ENCODE results near the gene PRR15.

The PRR15 gene

DNA sequence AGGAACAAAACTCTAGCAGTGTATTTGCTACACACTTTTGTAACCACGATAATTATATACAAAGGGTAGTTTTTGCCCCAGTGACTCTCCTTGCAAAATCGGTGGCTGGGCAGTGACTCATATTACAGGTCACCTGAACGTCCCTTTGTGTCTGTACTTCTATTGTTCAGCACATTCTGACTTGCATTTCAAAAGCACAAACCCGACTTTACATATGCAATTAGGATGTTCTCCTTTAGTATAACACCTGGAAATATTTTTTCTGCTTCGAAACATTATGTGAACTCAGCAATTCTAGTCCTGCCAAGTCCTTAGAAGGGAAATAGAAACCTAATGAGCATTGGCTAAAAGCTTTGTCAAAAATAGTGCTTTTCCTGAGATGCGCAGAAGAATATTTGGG, 6.0 kb downstream of the PRR15 start:
- DNase-seq = no peak

DNA sequence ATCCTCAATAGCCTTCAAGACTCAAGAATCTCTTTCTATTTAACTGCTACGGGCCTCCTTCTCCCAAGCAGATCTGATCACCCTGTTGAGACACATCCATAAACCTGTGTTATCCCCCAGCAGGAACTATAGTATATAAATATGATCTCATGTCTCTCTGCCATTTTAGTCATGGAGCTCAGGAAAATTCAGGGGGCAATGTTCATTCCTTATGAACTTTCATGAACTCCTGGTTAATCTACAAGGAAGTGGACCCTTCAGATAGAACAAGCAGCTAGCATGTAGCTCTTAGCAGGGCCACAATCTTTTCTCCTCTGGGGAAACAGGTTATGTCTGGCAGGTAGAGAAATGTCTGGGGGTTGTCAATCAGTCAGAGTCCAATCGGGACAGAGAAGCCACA, 8.9 kb downstream of the PRR15 start:
- no peak for DNase-seq

DNA sequence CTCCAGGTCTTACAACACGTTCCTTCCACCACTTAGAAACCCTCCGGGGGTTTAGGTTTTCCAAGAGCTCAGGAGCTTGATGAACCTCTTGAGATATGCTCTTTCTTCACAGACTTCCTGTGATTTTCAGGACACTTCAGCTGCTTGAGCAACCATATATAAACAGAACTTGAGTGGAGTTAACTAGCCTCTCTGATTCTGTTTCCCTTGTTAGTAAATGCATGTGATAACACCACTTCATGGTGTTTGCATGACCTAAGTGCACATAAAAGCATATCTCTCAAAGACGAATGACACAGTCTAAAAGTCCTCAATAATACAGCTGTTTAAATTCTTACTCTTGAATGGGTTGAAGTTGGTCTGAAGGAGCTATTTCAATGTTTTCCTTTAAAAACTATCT, 9.9 kb downstream of the PRR15 start:
- DNase-seq = no peak

DNA sequence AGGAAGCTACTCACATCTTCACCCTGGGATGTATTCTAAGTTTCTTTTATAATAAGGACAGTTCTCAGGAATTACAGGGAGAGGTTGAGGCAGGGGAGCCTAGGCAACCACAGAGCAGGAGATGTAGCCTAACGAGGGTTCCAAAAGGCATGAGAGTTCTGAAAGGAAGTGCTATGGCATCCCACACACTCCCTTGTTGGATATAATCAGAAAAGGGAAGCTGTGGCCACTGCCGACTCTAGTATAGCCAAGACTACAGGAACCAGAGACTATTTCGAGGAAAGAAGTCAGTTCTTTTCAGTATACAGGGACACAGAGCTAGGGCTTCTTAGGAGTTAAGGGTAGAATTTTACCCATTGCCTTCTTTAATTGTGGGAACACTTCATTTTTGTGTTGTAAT, 11.0 kb downstream of the PRR15 start:
- DNase-seq = no peak

DNA sequence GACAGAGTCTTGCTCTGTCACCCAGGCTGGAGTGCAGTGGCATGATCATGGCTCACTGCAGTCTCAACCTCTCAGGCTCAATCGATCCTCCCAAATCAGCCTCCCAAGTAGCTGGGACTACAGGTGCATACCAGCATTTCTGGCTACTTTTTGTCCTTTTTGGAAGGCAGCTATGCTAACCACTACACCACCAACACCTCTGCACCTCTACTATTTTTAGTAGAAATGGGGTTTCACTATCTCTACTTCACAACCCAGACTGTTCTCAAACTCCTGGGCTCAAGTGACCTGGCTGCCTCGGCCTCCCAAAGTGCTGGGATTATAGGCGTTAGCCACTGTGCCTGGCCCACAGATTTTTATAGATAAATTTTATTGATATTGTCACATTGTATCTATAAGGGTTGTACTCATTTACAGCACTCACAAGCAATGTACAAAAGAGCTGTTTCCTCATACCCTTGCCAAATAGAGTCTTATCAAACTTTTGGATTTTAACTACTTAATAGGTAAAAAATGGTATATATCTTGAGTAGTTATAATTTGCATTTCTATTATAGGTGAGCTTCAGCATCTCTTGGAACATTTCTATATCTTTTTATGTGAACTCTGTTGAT, 23.7 kb downstream of the PRR15 start:
- no peak for DNase-seq

DNA sequence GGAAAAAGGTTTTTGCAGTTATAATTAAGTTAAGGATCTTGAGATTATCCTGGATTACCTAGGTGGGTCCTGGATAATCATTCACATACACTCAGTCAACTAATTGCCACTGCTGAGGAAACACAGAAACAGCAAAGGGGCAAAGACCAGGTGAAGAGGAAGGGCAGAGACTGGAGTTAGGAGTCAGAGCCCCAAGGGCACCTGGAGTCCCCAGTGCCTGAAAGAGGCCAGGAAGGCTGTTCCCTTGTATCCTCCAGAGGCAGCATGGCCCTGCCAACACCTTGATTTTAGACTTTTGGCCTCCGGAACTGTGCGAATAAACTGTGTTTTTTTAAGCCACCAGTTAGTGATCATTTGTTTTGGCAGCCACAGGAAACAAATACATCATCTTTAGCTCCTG, 24.6 kb downstream of the PRR15 start:
- DNase-seq = no peak

DNA sequence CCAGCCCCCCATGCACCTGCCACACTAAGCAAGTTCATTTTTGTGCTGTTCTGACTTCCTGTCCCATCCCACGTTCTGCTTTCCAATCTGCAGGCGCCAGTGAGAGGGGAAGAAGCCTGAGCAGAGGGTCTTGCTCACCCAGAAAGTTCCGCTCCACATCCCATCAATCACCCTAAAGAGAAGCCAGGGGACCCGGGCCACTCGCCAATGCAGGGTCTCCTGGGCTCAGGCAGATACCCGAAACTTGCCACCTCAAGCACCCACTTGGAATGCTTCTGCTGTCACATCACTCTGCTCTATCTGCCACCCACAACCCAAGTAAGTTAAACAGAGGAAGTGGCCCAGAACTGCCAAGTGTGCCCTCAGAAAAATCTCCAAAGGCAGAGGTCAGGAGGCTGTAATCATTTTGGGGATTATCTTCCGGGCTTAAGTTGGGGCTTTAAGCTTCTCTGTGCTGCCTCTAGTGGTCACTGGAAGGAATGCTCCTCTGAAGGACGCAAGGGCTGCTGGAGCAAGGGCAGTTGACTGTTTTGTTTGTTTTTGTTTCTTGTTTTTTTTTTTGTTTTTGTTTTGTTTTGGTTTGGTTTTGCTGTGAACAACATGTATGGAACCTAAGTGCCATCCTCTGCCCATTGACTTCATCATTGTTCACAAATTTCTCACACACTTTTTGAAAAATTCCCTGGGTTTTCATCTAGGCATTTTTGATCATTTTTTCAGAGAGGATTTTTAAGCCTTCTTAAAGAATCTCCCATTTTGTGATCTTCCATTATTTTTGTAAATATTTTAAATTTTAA, 25.5 kb downstream of the PRR15 start:
- peak in 2 of 56 donors; percentile 7 to 10 for DNase-seq

DNA sequence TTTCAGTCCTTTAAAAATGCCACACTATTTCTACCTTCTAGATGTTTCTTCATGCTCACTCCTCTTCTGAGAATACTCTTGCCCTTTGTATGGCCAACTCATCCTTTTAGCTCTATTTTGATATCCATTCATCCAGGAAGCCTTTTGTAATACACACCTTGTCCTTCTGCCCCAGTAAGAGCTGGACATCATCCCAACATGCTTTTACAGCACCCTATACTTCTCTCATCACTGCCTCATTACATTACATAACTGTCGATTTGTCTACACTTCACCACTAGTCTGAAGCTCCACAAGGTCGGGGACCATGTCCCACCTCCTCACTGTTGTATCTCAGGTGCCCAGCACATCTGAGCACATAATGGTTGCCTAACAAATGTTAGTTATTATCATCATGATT, 29.2 kb downstream of the PRR15 start:
- no peak for DNase-seq

DNA sequence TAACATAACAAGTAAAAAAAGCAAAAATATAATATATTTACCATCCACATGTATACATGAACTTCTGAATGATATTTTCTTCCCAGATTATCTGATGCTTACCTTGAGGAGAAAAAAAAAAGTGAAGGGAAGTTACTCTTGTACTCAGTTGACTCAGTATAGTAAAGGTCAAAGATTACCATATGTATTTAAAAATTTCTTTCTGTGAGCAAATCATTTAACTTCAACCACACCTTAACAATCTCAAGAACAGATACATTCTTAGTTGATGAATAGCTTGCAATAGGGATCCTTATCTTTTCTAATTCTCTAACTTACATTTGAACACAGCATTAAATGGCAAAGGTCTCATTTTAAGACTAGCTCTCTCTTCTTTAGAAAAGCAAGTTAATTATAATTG, 29.8 kb downstream of the PRR15 start:
- no peak for DNase-seq

DNA sequence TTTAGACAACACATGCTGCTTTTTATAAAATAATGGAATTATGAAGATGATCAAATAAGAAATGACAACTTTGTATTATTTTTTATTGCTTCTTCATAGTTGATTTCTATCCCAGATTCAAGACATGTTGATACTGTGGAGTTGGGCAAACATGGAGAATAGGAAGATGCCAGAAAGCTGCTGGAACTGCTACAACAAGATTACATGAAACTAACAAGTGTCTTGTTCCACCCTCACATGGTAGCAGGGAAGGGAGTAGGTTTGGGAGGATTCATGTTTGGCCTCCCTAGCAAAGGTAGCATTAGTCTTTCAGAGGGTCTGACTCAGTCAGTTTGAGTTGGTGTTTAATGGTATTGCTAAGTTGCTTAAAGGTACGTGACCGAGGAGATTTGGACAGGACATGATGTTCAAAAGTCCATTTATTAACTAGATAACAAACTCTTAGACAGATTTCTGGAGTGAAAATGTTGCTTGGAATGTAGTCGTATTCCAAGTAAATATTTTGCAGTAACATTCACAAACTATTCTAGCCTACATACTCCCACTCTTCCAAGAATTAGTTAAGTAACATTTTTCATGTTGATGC, 33.1 kb downstream of the PRR15 start:
- no peak for DNase-seq

DNA sequence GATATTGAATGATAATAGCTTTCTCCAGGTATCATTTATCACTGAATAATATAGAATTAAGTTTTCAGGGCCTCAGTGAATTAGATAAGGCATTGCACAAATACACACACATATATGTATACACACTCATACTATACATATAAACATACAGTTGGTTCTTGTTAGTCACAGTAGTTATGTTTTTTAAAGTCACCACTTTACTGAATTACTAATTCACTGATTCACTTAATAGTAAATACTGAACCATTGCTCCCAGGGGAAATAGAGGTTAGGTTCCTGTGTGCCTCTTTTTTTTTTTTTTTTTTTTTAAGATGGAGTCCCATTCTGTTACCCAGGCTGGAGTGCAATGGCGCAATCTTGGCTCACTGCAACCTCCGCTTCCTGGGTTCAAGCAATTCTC, 33.6 kb downstream of the PRR15 start:
- DNase-seq = no peak

DNA sequence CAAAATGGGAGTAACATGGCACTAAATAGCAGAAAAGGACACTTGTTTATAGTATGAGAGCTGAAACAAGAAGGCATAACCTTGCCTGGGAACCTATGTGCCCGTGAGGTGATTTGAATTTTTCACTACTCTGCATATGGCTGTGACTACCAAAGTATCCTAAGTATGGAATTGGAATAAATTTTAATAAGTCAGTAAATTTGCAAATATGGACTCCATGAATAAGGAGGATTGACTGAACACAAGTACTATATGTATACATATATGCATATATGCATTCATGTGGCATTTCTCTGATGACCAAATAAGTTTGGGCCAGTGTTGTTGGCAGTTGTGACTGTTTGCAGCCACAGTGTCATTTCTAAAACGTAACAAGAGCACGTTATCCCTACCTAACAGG, 34.5 kb downstream of the PRR15 start:
- DNase-seq = no peak

DNA sequence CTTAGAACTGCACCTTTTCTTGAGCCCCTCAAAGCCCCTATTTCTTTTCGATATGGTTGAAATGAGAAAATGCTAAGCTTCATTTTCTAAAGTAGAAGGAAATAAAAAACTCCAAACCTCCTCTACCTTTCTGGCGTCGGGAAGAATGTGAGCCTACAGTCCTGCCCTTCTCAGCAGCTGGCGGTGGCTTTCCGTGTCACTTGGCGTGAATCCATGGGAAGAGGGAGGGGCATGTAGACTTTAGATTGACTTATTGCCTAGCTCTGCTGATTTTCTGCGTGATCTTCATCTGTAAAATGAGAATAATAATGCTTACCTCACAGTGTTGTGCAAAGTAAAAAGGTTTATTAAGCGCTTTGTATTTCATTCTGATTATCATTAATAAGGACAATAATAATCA, 35.0 kb downstream of the PRR15 start:
- DNase-seq = no peak

DNA sequence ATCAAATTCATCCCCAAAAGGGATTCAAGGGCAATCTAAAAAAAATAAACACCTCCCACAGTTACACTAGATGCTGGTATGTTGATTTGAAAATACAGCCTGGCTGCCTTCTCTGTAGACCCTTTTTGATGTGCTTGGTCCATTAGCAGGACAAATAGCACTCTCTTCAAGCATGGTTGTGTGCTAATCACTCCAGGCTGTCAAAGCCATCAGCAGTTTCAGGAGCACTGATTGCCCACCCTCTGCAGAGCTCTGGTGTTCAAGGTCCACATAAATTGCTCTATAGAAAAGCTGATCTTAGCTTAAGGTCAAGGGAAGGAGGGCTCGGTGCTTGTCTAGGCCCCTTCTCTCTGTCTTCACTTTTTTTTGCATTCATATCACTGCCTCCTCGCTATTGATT, 35.4 kb downstream of the PRR15 start:
- no peak for DNase-seq

DNA sequence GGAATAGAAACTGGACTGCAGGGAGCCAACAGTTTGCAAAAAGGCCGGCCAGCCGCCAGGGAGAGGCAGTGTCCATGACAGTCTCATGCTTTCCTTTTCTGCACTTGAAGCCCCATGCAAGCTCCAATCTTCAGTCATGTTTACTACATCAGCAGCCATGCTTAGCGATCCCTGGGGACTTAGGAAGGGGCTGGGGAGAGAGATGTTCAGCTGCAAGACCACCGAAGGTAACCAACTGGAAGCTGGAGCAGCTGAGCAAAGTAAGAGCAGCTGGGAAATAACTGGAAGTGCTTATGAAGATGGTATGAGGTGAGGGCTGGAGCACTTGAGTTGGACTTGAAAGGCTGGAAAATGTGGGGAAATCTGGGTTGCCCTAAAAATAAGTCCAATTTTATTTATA, 37.0 kb downstream of the PRR15 start:
- no peak for DNase-seq

DNA sequence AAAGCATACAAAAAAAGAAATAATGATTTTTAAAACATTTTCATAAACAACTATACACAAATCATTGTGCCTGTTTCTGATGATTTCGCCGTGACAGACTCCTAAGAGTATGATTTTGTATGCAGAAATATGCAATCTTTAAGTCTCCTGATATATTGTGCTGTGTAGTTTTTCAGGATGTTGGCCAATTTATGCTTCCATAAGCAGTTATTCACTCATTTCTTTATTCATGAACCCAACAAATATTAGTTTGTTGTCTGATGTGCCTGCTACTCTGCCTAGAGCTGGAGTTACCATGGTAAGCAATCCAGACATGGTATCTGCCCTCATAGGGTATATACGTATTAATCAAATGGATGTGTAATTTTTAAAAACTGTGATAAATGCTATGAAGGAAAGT, 40.4 kb downstream of the PRR15 start:
- no peak for DNase-seq

DNA sequence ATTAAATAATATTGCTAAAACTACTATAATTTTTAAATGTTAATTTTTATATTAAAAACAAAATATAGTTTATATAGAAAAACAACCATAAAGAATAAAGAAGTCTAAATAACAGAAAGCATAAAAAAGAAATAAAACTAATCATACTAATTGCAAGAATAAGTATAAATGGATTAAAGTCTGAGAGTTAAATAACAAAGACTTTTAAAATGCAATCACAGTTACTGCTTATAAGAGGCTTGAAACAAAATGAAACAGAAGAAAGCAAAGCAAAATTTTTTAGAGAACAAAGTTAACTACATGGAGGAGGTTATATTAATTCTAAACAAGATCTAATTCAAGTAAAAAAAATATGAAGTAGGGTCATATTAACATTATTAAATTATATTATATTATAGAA, 41.1 kb downstream of the PRR15 start:
- no peak for DNase-seq

DNA sequence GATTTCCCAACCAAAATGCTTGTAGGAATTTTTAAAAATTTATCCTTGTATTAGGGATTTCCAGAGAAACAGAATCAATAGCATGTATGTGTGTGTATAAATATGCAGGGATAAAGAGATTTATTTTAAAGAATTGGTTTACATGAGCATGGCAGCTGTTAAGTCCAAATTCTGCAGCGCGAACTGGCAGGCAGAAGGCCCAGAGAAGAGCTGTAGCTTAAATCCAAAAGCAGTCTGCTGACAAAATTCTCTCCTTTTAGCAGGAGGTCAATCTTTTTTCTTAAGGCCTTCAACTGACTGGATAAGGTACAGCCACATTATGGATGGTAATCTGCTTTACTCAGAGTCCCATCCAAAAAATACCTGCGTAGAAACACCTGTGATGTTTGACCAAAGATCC, 42.0 kb downstream of the PRR15 start:
- DNase-seq = no peak

DNA sequence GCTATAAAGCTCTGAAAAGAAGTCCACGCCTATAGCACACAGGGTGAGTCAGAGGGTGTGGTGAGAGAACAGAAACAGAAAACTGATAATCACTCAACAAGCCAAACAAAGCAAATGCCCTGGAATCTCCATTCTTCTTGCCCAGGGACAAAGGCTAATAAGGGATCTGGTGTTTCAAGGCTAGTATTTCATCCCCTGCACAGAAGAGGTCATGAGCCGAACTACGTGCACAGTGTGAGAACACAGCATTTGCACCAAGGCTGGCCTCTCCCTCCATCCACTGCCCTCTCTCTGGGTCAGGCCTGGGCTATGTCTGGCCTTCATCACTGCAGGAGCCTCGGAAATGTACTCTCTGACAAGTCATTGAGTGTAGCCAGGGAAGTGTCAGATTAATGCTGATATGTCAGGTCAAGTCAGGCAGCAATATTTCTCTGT, 42.7 kb downstream of the PRR15 start:
- no peak for DNase-seq

DNA sequence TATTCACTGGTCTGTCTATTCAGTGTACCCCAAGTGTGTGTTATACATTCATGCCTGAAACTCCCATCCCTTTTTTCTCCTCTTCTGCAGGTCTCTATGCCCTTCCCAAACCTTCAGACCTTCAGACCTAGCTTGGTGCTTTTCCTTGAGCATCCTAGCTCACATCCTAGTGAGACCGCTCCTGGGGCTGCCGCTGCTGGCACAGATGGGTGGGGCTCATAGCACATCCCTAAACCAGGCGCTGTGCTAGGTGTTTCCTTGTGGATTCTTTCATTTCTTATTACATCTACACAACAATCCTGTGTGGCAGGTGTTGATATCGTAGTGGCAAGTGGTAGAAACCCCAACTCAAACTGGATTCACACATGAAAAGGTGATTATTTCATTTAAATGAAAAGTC, 43.2 kb downstream of the PRR15 start:
- DNase-seq = no peak

DNA sequence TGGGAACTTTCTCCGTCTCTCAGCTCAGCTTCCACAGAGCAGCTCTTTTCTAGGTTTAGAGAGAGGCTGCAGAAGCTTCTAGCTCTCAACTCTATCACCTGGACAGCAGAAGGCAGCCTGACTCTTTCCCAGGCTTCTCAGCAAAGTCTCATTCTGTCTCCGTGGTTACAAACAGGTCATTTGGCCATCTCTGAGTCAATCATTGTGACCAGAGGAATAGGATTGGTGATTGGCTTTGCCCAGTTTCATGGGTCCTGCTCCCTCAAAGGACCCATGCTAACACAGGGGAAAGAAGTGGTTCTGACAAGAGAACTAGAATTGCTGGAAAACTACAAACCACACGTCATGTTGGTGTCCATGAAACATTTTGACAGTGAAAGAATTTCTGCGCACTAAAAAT, 43.6 kb downstream of the PRR15 start:
- DNase-seq = no peak

DNA sequence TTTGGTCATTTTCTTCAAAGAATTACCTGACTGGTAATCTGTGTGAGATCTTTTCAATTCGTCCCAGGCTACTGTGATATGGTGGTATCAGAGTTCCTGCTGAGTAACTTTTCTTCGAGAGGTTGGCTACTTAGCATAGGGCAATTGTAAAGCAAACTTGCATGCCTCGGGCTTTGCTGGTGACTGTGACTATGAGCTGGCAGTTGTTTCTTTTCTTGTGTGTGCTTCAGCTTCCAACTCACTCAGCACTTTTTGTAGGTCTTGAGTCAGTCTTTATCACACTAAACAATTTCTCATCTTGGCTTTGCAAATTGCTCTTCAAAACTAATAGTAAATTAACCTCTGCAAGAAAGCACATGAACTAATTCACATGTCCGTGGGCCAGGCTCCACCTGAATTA, 44.3 kb downstream of the PRR15 start:
- no peak for DNase-seq

All from nucleus accumbens (tissue), 56 donors.